OCI-LY7 (cell line): ENCODE results near the gene STEAP3. TPM values are rescaled to one million over a fixed set of nuclear protein-coding genes. Genes with fewer than 3 reads are reported as not detected.

Source experiments
- BruUV-seq: library from RNA; stranded (reverse); fragments of 400-500 nt; replicated peaks from 2 replicates; lab custom pipeline; 2021; lab: Mats Ljungman, UMichigan
- CTCF ChIA-PET: fragments of 300-600 bp; sonication (Branson Sonifier 250); formaldehyde crosslinking; loops from one replicate; lab custom pipeline; 2022; ENCODE audit warnings: antibody characterized with exemption; ENCODE audit not compliant: unreplicated experiment; lab: Charles Lee
- POLR2A ChIA-PET: fragments of 300-600 bp; sonication (Branson Sonifier 250); formaldehyde crosslinking; loops from one replicate; lab custom pipeline; 2022; ENCODE audit warnings: antibody characterized with exemption; lab: Charles Lee
- DNase-seq: peaks from one replicate; pipeline ENCODE4 v3.0.0-alpha.2; 2015; ENCODE audit warnings: low spot score
- H2AFZ ChIP-seq: fragments of 200-600 bp; sonication (generic), shearing (Covaris generic); 2 replicates; pipeline ENCODE4 v1.6.1; 2014; ENCODE audit warnings: mild to moderate bottlenecking, antibody characterized with exemption, low read length, moderate library complexity
- H3K27ac ChIP-seq: fragments of 200-600 bp; sonication (generic); 2 replicates; pipeline ENCODE4 v1.5.1; 2014; ENCODE audit warnings: mixed run types, low read depth, mild to moderate bottlenecking, moderate library complexity, low read length, inconsistent platforms; ENCODE audit not compliant: poor library complexity, severe bottlenecking
- H3K36me3 ChIP-seq: fragments of 200-600 bp; sonication (generic); 2 replicates; pipeline ENCODE4 v1.6.1; 2014; ENCODE audit warnings: mild to moderate bottlenecking, antibody characterized with exemption, low read length, moderate library complexity, mixed read lengths; ENCODE audit not compliant: insufficient read depth
- H3K4me1 ChIP-seq: fragments of 200-600 bp; sonication (generic); 2 replicates; pipeline ENCODE4 v1.5.1; 2014; ENCODE audit warnings: mild to moderate bottlenecking, low read length; ENCODE audit not compliant: insufficient read depth, poor library complexity, severe bottlenecking
- H3K4me2 ChIP-seq: fragments of 200-600 bp; sonication (generic); 2 replicates; pipeline ENCODE4 v1.6.1; 2014; ENCODE audit warnings: mild to moderate bottlenecking, low read length
- H3K4me3 ChIP-seq: fragments of 200-600 bp; sonication (generic); 2 replicates; pipeline ENCODE4 v1.5.1; 2014; ENCODE audit warnings: mild to moderate bottlenecking, low read depth, low read length; ENCODE audit not compliant: poor library complexity, severe bottlenecking
- H3K79me2 ChIP-seq: fragments of 200-600 bp; sonication (generic); 2 replicates; pipeline ENCODE4 v1.6.1; 2016; ENCODE audit warnings: low read depth, mild to moderate bottlenecking, low read length, moderate library complexity, mixed read lengths; ENCODE audit not compliant: insufficient read depth
- H3K9me2 ChIP-seq: fragments of 200-600 bp; sonication (generic); 2 replicates; pipeline ENCODE4 v1.6.1; 2016; ENCODE audit warnings: mild to moderate bottlenecking, low read length, mixed read lengths; ENCODE audit not compliant: insufficient read depth
- H3K9me3 ChIP-seq: fragments of 200-600 bp; sonication (generic); 2 replicates; pipeline ENCODE4 v1.6.1; 2014; ENCODE audit warnings: mild to moderate bottlenecking, mixed run types, low read length, mixed read lengths
- H4K20me1 ChIP-seq: fragments of 200-600 bp; sonication (generic); 2 replicates; pipeline ENCODE4 v1.6.1; 2014; ENCODE audit warnings: mild to moderate bottlenecking, antibody characterized with exemption, low read length, moderate library complexity, mixed read lengths; ENCODE audit not compliant: insufficient read depth
- EZH2phosphoT487 ChIP-seq: fragments of 200-600 bp; sonication (generic); IDR thresholded peaks from 2 replicates; pipeline ENCODE4 v1.6.1; 2018; ENCODE audit warnings: low read depth, borderline replicate concordance, mild to moderate bottlenecking, mixed run types, antibody characterized with exemption, low read length, moderate library complexity, mixed read lengths
- intact Hi-C: fragments of 100-400 bp; cut with micrococcal nuclease; formaldehyde crosslinking; loops from one replicate; pipeline ENCODE4 v1.10.0; 2022; ENCODE audit not compliant: unreplicated experiment
- total RNA-seq, 2 experiments: library from RNA; depleted of rRNA in 1 of 2; stranded (reverse); fragments of >200 nt in 1 of 2; shearing (Covaris generic) in 1 of 2; gene quantifications; 2 replicates each; pipeline ENCODE4 v1.2.3, GENCODE V29; 2014 to 2022
- TF ChIP-seq, protein P1 (sequence below): fragments of 200-600 bp; sonication (generic); conservative IDR thresholded peaks from 2 replicates; pipeline ENCODE4 v1.5.1; 2014; ENCODE audit warnings: mild to moderate bottlenecking, antibody characterized with exemption, low read length, moderate library complexity, mixed read lengths

STEAP3 gene
- total RNA-seq, 2 experiments from 2014 or later = not detected

DNA sequence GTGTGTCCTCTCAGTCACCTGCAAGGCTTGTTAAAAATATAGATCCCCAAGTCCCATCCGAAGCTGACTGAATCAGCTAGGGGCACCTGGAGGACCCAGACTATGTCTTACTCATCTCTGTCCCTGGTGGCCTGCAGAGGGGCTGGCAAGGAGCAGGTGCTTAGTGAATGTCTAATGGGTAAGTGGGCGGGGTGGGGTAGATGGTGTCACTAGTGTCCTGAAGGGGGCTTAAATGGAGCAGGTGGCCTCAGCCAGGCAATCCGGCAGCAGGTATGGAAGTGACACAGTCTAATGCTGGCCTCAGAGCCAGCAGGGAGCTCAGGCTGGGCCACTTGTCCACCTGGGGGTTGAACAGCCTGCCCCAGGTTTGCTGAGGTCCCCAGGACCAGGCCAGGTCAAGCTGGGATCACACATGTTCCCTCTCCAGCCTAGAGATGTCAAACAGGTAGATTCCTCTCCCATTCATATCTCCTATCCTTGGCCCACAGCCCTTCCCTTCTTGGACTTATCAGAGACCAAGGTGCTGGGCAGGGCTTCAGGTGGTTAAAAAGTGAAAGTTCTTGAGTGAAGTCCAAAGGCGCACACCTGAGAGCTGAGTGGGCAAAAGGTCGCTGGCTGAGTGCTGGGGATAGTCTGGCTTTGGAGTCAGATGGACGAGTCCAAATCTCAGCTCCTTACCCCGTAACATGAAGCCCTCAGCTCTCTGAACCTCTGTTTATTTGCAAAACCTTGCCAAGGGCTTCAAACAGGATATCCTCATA is 1.7 kb downstream of the STEAP3 start:
- TF ChIP-seq, protein P1, sequence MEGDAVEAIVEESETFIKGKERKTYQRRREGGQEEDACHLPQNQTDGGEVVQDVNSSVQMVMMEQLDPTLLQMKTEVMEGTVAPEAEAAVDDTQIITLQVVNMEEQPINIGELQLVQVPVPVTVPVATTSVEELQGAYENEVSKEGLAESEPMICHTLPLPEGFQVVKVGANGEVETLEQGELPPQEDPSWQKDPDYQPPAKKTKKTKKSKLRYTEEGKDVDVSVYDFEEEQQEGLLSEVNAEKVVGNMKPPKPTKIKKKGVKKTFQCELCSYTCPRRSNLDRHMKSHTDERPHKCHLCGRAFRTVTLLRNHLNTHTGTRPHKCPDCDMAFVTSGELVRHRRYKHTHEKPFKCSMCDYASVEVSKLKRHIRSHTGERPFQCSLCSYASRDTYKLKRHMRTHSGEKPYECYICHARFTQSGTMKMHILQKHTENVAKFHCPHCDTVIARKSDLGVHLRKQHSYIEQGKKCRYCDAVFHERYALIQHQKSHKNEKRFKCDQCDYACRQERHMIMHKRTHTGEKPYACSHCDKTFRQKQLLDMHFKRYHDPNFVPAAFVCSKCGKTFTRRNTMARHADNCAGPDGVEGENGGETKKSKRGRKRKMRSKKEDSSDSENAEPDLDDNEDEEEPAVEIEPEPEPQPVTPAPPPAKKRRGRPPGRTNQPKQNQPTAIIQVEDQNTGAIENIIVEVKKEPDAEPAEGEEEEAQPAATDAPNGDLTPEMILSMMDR = no peak; the same call in 1 of the 2 replicates
- no peak for TF ChIP-seq EZH2phosphoT487
- Histone ChIP-seq H3K36me3 (no peaks in the 10 kb centered on the region), H2AFZ (no peak overlapping the region), H3K4me2 (no peak overlapping the region), H4K20me1 (no peaks in the 10 kb centered on the region; the same call in 1 of the 2 replicates), H3K9me3 (no peaks in the 10 kb centered on the region), H3K4me1 (no peaks in the 10 kb centered on the region), H3K79me2 (no peaks in the 10 kb centered on the region), H3K9me2 (no peaks in the 10 kb centered on the region), H3K4me3 (no peak overlapping the region), H3K27ac (no peak overlapping the region)
- no peak for DNase-seq
- intact Hi-C loops = no loop called here
- ChIA-PET POLR2A (interaction anchor here (0.5 kb wide), 1 partner anchor 986 kb away, joined by 3 read pairs; no protein-coding TSS in a partner anchor), CTCF (no interaction called here)
- no TSS peak for BruUV-seq

DNA sequence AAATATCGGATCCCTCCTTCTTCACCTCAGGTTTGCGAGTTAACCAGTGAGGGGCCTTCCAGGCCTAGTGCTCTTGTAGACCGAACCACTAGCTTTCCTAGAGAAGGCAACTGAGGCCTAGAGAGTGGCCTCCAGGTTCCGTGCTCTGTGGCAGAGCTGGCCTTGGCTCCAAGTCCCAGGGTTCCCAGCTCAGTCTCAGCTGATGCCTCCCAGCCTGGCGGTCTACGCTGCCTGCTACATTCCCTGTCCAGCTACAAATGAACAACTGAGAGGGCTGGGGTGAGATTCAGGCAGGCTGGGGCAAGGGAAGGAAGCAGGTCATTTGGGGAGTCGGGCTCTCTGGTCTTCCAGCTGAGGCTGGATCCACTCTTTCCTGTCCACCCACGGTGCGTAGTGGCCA is 2.3 kb downstream of the STEAP3 start:
- no peaks in the 10 kb centered on the region for H3K79me2 ChIP-seq
- no peak overlapping the region for H3K27ac ChIP-seq
- TF ChIP-seq, protein P1 = no peak
- TF ChIP-seq EZH2phosphoT487 = no peak
- H4K20me1 ChIP-seq = no peaks in the 10 kb centered on the region
- DNase-seq = no peak
- no peaks in the 10 kb centered on the region for H3K9me3 ChIP-seq
- no TSS peak for BruUV-seq
- no peak overlapping the region for H3K4me2 ChIP-seq
- ChIA-PET POLR2A (interaction anchor here (0.5 to 0.7 kb wide), 2 partner anchors 35 to 987 kb away, joined by 3 read pairs; no protein-coding TSS in a partner anchor), CTCF (no interaction called here)
- no peak overlapping the region for H3K4me3 ChIP-seq
- no peak overlapping the region for H2AFZ ChIP-seq
- H3K36me3 ChIP-seq = no peaks in the 10 kb centered on the region
- intact Hi-C loops = no loop called here
- no peaks in the 10 kb centered on the region for H3K4me1 ChIP-seq
- H3K9me2 ChIP-seq = no peaks in the 10 kb centered on the region

DNA sequence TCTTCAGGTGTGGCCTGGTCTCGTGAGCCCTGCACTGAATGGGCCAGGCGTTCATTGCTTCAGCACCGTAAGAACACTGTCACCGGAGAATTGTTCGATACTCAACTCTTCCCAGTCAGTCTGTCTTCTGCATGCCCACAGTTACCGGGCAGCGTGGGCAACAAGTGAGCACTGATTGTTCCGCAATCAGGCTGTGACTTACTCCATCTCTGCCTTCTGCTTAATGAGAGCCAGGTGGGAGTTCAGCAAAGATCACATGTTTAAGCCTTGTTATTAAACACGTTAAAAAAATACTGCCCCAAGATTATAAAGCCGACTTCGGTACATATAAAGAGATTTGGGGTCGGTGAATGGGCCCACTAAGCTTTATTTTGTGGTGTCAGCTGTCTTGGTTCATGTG is 3.7 kb downstream of the STEAP3 start:
- no peak for TF ChIP-seq EZH2phosphoT487
- TF ChIP-seq, protein P1 = no peak
- ChIA-PET POLR2A (interaction anchor here (0.6 to 0.7 kb wide), 2 partner anchors 244 to 680 kb away, joined by 3 read pairs; no protein-coding TSS in a partner anchor), CTCF (no interaction called here)
- no peak overlapping the region for H3K4me3 ChIP-seq
- no peaks in the 10 kb centered on the region for H3K36me3 ChIP-seq
- intact Hi-C loops = no loop called here
- no TSS peak for BruUV-seq
- H3K4me1 ChIP-seq = no peaks in the 10 kb centered on the region
- H3K9me2 ChIP-seq = no peaks in the 10 kb centered on the region
- no peak overlapping the region for H3K4me2 ChIP-seq
- no peak overlapping the region for H3K27ac ChIP-seq
- DNase-seq = no peak
- H4K20me1 ChIP-seq = no peaks in the 10 kb centered on the region
- no peak overlapping the region for H2AFZ ChIP-seq
- H3K9me3 ChIP-seq = no peaks in the 10 kb centered on the region
- H3K79me2 ChIP-seq = no peaks in the 10 kb centered on the region
